Ureter (tissue), 1 donor: ENCODE measurements around the gene DOCK10. TPM values are rescaled to one million over a fixed set of nuclear protein-coding genes. Genes with fewer than 3 reads are reported as not detected.

ENCODE experiments used
- DNase-seq: peaks from one replicate; pipeline ENCODE4 v3.0.0-alpha.2; 2020; ENCODE audit warnings: low spot score
- total RNA-seq: library from RNA; stranded (reverse); gene quantifications from one replicate; pipeline ENCODE4 v1.2.4, GENCODE V29; 2023
- donor health status: DM: yes; HTN: yes; CAD: no.

The DOCK10 gene
- total RNA-seq, 1 donor from 2014 or later, result 9.6 TPM

DNA sequence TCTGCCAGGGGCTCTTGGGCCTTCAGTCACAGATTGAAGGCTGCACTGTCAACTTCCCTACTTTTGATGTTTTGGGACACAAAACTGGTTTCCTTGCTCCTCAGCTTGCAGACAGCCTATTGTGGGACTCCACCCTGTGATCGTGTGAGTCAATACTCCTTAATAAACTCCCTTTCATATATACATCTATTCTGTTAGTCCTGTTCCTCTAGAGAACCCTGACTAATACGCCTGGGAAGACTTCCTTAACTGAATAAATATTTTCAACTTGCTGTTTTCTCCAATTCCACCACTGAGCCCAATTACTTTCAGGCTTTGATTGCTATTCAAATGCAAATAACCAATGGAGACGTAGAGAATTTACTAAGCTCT is 264.7 kb downstream of the DOCK10 start:
- DNase-seq, result no peak

DNA sequence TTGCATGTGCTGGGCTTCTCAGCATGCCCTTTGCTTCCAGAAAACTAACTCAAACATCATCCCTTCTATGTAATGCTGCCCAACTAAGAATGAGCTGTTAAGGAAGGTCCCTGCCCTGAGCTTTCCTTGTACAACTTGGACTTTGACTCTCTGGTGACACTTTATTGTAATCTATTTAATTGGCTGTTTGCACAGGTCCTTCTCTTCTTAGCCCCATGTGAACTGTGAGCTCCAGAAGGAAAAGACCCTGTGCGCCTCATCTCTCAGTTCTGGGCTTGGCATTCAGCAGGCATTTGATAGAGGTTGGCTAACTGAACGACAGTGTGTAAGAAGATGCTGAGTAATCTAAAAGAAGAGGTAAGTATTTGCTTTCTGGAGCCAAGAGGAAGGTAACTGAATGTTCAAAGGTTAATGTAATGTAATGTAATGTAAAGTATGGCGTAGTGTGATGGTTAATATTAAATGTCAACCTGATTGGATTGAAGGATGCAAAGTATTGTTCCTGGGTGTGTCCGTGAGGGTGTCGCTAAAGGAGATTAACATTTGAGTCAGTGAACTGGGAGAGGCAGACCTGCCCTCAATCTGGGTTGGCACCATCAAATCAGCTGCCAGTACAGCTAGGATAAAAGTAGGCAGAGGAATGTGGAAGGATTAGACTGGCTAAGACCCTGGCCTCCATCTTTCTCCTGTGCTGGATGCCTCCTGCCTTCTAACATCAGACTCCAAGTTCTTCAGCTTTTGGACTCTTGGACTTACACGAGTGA is 265.3 kb downstream of the DOCK10 start:
- no peak for DNase-seq

DNA sequence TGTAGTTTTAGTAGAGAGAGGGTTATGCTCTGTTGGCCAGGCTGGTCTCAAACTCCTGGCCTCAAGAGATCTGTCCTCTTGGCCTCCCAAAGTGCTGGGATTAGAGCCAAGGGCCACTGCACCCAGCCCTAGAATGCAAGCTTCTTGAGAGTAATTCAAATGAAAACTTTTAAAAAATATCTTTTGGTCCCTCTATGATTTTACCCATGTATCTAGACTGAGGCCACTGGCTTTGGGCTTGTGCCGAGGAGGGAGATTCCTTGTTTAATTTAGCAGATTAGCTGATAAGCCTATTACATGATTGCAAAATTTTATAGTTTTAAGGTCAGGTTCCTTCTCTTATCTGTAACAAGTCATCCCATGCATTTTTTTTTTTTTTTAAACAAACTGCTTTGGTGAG is 266.6 kb downstream of the DOCK10 start:
- no peak for DNase-seq

GRCh38 chr2:224774735-224775134 is 267.5 kb downstream of the DOCK10 start:
- no peak for DNase-seq

DNA sequence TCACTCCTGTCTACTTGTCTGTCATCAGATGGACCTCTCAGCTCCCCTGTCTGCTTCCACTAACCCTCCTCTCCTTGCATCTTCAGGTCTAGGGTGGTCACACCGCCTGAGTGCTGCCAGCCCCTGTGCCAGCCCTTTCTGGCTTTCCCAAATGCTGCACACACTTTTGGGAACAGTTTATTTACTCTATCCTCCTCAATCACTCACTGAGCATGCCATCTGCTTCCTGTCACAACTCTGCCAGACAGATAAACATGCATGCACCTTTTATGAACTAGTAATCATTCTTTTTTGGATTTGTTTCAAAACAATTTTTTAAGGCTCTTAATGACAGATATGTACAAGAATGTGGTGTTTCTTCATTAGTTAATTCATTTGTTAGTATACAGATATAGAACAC is 269.8 kb downstream of the DOCK10 start:
- DNase-seq, result no peak

DNA sequence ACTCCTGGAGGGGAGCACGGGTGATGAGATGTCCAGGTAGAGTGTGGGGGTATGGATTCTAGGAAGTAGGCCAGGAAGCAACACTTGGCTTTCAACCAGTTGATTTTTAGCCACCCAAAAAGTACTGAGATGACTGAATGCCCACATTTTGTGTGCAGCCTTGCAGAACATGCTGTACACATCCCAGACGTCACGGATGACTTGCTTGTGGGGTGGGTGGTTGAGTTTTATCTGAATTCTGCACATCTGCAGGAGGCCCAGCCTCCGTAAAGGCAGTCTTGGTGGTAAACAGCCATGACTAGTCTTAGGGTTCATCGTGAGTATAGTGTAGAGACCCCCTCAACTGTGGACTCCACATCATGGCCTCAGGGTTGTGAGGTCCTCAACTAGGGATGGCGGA is 272.8 kb downstream of the DOCK10 start:
- DNase-seq, result no peak

DNA sequence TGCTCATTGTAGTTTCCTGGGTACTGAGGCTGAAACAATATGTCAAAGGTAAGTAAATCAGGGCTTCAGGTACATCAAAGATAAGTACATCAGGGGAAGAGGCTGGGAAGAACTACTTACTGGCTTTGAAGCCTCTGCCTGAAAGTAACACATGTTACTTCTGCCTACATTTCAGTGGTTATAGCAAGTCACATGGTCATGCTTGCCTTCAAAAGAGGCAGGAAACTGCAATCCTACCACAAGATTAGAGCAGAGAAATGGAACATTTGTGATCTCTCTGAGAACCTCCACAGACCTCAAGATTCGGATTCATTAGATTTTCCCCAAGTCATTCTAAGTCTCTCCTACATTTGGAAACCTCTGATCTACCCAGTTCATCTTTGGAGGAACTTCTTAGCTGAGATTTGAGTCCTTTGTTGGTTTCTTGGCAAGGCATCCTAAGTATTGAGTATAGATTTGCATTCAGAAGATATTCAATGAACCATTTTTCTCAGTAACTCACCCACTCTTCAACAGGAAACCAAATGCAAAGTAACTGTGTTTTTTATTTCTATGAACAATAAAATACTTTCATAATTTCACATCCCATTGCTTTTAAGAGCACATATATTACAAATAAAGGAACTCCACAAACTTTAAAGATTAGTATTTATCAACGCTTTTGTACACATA is 277.6 kb downstream of the DOCK10 start:
- DNase-seq, result no peak

- no peak for DNase-seq
These were observed 284.2 kb downstream of the DOCK10 start for GRCh38 chr2:224757934-224758548.

- no peak for DNase-seq
These were observed 288.3 kb downstream of the DOCK10 start for GRCh38 chr2:224753743-224754540.

DNA sequence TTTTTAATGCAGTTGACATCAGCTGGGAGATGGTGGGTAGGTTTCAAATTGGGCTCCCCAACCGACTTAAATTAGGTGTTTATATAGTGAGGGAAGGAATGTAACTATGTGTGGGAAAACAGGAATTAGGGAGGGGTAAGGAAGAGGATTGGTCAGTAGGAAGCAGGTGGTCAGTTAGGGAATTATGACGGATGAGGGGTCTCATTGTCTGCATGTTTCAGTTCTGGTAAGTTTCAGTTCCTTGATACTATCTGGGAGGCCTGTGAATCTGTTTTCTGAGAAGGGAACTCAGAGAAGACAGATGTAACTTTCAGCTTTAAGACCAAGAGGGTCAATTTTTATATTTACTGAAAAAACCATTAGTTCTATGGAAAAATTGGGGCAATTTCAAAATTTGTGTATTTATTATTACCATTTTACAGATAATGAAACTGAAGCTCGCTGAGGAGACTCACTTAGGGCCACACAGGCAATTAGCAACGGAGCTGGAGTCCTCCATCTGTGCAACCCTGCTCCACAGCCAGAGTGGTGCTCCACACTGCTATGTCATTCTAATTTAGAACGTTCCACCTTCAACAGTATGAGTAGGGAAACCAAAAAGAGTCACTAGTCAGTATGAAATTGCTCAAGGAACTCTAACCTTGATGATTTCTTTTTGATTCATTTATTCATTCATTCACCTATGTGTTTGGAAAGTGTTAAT is 290.1 kb downstream of the DOCK10 start:
- no peak for DNase-seq

- DNase-seq, result no peak
These were observed 293.1 kb downstream of the DOCK10 start for GRCh38 chr2:224749136-224749535.

- no peak for DNase-seq
These were observed 294.5 kb downstream of the DOCK10 start for GRCh38 chr2:224747765-224748164.

DNA sequence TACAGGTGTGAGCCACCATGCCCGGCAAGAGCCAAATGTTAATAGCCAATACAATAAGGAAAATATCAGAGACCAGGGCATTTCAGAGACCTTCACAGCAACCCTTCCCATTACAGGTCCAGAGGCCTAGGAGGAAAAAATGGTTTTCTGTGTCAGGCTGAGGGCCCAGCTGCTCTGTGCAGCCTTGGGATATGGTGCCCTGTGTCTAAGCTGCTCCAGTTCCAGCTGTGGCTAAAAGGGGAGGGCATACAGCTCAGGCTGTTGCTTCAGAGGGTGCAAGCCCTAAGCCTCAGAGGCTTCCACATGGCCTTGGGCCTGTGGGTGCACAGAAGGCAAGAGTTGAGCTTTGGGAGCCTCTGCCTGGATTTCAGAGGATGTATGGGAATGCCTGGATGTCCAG is 306.0 kb downstream of the DOCK10 start:
- DNase-seq, result no peak

- DNase-seq, result no peak
These were observed 307.3 kb downstream of the DOCK10 start for GRCh38 chr2:224734949-224735348.

DNA sequence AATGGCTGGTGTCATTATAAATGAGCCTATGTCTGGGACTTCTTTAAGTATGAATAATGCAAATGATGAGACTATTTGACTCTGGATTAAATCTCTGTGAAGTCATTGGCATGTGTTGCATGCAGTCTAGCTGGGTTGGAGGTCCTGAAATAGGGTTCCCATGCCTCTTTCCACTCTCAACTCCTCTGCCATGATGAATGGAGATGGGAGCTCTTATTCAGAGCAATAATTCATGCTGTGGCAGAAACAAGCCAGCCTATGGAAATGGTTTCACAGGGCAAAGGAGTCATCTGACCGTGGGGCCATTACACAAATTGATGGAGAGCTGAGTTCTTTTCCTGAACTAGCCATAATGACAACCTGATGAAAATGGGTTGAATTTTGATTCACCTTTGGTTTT is 310.6 kb downstream of the DOCK10 start:
- DNase-seq, result no peak

DNA sequence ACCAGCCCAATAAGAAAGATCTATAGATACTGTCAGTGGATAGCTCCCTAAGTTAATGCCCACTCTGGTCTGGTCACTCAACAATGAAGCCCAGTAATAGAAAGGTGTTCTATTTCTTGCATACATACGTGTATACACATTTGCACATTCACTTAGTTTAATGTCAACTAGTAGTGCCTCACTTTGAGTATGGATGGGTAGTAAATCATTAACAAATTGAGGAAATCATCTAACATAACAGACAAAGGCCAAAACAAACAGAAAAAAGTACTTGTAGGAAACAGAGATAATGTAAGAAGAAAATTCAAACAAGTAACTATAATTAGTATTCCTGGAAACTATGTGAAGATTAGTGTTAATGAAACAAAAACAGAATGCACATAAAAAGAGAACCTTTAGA is 312.8 kb downstream of the DOCK10 start:
- DNase-seq, result no peak

DNA sequence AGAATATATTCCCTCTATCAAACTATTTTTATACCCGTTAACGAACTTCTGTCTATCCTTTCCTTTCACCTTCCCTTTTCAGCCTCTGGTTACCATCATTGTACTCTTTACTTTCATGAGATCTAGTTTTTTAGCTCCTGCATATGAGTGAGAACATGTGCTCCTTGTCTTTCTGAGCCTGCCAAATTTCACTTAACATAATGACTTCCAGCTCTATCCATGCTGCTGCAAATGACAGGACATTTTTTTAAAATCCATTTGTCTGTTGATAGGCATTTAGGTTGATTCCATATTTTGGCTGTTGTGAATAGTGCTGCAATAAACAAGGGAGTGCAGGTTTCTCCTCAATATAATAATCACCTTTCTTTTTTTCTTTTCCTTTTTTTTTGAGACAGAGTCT is 317.9 kb downstream of the DOCK10 start:
- DNase-seq, result no peak

DNA sequence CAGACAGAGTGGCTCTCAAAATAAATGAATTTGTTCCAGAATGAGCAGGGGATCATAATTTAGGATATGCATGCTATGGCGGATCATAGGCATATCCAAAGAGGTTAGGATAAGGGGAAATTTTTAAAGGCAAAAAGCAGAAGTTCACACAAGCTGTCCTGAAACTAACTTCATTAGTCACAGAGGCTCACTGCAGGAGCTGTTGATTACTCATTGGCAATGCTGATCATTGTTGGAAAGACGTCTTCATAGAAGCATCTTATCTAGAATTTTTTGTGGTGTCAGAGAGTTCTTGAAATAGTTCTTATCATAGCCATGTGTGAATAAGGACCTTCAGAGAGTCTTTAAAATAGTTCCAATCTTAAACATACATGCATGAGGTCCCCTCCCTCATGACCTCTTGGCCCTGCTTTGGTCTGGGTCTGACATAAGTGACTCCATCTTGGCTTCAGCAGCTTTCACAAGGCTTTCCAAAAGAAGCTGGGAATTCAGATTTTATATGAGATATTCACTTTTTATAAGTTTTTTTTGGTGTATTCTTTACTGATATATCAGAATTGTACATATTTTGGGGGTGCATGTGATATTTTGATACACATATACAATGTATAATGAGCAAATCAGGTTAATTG is 318.6 kb downstream of the DOCK10 start:
- DNase-seq, result no peak

DNA sequence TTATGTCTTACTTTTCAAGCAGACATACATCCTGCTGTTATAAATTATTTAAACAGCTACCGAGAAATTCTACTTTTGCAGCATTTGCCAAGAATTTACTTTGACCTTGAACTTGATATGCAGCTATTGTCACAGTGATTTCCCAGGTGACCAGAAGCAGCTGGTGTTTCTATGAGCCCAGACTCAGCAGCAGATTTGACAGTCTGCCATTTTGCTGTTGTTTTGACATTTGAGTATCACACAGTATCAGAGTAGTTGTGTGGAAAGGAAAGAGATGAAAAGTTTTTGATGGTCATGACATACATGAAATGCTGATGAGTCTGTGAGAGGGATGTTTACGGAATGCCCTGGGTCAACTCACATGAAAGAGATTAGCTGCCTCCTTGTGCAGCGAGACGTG is 319.5 kb downstream of the DOCK10 start:
- no peak for DNase-seq

GRCh38 chr2:224722250-224722649 is 320.0 kb downstream of the DOCK10 start:
- no peak for DNase-seq

DNA sequence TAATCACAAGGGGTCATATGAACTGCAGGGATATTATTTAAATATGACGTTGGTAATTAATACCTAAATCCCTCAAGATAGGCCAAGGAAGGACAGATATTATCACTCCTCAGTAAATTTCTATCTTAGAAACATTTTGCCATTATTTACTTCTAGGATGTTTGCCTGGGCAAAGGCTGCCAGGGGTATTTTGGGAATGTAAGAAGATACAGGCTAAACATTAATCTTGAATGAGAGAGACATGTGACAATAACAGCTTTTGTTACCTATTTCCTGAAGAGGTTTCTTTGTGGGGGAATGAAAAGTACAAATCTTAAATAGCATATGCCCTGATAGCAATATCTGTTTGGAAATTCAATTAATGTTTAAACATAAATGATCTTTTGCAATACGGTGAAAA is 325.3 kb downstream of the DOCK10 start:
- DNase-seq, result no peak
